Measurements from ENCODE around the gene MAPKAP1.

DNA sequence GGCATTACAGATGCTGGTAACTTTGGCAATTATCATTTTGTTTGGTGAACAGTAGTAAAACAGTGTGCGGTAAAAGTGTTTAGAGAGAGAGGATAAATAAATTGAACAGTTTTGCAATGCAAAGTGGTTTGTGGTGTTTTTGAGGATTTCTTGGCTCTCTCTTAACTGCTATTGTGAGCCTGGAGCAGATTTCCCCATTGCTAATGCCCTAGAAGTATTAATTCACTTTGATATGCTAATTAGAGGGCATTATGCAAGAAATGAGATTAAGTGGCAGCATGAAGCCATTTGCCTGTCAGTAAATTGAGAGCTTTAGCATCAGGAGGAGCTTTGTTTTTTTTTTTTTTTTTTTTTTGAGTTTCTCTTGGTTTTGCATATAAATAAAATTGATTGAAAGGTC is 48.3 kb upstream of the MAPKAP1 start:
- TF ChIP-seq TAF1 (IDR thresholded peaks at IDR 0.05; ENCODE audit: low read depth) (no peak), CEBPB (IDR thresholded peaks at IDR 0.05) (no peak), CREB1 (IDR thresholded peaks at IDR 0.05; ENCODE audit: low read depth) (no peak), YY1 (IDR thresholded peaks at IDR 0.05; ENCODE audit: low read depth) (no peak), EGR1 (IDR thresholded peaks at IDR 0.05) (no peak), MAX (IDR thresholded peaks at IDR 0.05) (no peak), ZBTB7A (IDR thresholded peaks at IDR 0.05; ENCODE audit: low read depth) (no peak), REST (IDR thresholded peaks at IDR 0.05; ENCODE audit: low read depth) (no peak), FOXM1 (IDR thresholded peaks at IDR 0.05; ENCODE audit: borderline replicate concordance, low read depth) (no peak), RAD21 (IDR thresholded peaks at IDR 0.05; ENCODE audit: low read depth) (no peak), TEAD4 (IDR thresholded peaks at IDR 0.05) (no peak)
